CD4-positive, alpha-beta T cell treated with Interleukin-17A for 4 hours (primary cell): ENCODE measurements around the gene RBFOX2.
"Not testable (repeated sequence)": the region's sequence is repeated elsewhere in the genome, so short reads cannot be mapped to it uniquely, and the experiment has no call there.

Experiments
- DNase-seq: peaks from one replicate; pipeline ENCODE4 v3.0.0-alpha.2; 2020; ENCODE audit warnings: mixed read lengths

Gene RBFOX2

DNA sequence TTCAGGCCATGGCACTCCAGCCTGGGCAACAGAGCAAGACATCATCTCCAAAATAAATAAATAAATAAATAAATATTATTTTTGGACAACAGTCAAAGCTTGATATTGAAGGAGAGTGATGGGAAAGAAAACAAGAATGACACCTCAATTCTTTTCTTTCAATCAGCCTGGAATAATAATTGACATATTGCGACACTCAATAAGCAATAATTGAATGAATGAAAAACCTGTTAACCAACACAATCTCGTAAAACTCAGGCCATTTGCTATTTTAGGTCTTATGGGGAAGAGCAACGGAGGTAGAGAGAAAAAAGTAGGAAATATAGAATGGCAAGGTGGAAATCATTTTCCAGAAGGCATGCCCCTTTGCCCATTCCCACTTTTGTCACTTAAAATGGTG lies 10.5 kb upstream of the RBFOX2 start:
- DNase-seq: no peak

DNA sequence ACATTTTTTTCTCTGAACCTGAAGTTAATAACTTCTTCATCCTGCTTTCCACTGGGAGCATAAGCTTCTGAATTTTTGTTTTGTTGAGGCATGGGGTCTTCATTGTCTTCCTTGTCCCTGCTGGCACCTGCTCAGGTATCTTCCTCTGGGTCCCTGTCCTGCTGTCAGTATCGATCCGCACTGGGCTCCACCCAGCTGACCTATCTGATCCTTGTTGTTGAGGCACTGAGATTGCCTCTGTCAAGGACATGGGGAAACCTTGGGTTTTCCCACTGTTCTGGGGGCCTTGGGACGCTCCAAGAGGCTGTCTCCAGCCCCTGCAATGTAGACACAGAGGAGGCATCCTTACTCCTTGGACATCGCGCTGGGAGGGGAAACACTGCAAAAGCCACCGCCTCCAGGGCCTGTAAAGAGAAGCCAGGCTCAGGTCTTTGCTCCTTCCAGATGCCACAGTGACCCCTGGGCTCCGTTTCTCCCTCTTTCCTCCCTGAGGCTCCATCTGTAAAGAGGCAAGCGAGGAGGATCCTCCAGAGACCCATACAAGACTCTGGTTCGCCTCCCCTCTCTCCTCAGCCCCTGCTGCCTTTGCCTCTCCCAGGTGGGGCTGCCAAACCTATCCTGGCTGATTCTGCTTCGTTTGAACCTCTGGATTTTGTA lies 8.6 kb upstream of the RBFOX2 start:
- no peak for DNase-seq

DNA sequence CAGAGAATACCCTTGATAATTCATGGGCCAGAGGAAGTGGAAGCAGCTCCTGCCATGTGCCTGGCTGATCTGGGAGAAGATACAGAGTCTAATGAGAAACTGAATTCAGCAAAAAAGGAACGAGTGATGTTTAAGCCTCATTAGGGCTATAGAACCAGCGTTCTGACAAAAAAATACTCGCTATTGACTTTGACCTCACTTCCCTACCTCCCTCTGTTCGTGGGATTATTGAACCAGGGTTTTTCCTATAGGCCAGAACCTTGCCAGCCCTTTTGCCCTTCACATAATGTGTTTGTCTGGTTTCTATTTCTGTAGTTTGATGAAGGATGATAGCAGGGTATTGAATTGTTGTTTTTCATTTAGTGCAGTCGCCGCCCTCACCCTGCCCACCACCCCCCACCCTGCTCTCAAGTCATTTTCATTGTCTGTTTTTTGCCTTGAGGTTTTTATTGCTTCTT lies 7.6 kb upstream of the RBFOX2 start:
- DNase-seq: no peak

DNA sequence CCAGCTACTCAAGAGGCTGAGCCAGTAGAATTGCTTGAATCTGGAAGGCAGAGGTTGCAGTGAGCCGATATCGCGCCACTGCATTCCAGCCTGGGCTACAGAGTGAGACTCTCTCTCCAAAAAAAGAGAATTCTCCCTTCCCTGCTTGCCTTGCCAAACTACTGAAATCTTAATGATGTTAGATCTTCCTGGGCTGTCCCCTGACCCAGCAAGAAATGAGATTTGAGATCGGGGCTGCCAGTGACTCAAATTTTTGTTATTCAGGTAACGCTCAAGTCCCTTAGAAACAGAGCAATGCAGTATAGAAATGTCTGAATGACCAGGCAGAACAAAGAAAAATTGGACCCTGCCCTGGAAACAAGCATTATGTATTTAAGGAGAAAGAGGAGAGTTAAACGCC lies 4.0 kb upstream of the RBFOX2 start:
- DNase-seq: no peak

DNA sequence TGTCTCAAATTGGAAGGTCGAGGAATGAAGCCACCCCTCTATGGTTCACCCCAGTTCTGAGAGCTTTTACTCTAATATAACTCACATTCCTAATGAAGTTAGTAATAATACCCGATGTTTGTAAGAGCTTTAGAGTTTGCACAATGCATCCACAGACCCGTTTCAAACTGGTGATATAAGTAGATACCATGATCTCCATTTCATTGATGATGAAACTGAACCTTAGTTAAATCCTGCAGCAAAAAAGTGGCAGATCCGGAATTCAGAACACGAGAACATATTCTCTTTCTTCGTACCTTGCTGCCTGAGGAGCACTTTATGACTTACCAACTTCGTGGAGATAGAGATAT lies 757 bp upstream of the RBFOX2 start:
- DNase-seq: no peak

DNA sequence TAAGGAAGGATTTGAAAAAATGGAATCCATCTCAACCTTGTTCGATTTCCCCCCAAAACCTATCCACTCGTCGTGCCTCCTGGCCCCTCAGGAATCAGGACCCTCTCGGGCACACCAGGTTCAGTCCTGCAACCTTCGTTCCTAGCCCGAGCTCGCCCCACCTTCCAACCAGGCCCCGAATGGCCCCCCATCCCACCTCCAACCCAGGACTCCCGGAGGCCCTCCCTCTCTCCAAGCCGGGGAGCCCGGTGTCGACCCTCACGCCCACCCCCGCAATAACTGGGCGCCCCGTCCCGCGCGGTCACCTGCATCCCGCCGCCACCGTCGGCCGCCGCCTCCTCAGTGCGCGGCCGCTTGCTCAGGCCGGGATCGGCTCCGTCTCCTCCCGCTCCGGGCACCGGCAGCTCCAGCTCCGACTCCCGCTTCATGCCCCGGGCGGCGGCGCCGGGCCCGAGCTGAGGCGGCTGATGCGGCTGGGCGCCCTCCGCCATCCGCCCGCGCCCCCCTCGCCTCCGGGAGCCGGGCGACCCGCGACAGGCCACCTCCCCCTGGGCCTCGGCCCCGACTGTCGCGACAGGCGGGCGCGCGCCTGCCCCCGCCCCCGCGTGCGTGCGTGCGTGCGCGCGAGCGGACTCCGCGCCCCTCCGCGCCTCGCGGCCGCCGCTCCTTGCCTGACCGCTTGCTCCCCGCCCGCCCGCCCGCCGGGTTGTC lies 534 bp downstream of the RBFOX2 start:
- peak; percentile 4 for DNase-seq

DNA sequence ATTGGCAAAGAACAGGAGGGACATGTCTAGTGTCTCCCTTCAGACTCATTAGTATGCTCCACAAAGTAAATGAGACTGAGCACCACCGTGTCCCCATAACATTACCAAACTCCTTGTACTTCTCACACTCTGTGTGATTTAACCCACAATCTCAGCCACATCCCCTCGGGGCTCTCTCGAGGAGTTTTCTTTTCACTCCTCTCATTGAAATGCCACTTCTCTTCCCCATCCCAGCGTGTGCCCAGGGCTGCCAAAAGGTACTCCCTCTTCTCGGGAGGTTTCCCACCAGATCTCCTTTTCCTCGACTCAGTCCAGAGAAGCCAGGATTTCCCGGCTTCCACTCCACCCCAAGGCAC lies 1.1 kb downstream of the RBFOX2 start:
- DNase-seq: peak; percentile 8

DNA sequence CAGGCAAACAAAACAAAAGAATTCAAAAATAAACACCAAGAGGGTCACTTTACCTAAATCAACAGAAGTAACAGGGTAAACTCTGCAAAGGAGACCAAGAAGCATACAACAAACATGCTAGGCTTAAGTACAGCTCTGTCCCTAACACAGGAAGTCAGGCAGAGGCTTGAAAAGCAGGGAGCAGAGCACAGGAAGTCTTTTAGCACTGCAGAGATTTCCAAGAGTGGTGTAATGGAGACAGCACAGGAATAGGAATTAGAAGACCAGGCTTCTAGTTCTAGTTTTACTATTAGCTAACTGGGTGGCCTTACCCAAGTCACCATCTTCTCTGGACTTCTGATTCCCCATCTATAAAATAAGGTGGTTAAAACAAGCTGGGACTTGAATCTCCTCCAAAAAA lies 1.9 kb downstream of the RBFOX2 start:
- no peak for DNase-seq

DNA sequence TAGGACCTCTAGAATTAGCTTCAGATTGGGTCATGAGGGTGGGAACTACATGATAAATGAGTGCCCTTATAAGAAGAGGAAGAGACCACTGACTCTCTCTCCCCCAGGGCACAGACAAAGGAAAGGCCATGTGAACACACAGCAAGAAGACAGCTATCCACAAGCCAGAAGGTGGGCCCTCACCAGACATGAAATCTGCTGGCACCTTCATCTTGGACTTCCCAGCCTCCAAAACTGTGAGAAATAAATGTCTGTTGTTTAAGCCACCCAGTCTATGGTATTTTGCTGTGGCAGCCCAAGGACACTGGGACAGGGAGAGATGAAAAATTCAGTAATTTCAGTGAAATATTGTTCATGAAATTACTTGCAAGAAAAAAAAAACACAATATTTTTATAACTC lies 5.9 kb downstream of the RBFOX2 start:
- no peak for DNase-seq

DNA sequence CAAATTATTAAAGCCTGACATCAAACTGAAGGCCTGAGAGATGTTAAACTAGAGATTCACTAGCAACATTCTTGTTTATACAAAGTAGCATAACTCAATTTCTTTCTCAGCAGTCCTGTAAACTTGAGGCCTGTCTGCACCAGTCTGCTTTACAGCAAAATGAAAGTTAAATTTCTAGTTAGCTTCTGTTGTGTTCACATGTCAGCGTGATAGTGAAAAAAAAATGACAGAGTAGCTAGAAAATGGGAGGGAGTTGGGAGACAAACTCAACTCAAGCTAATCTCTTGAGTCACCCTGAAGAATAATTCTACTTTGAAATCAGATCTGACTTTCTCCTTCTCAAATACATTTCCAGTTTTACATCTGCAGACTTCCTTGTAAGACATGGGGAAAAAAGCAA lies 6.5 kb downstream of the RBFOX2 start:
- no peak for DNase-seq

DNA sequence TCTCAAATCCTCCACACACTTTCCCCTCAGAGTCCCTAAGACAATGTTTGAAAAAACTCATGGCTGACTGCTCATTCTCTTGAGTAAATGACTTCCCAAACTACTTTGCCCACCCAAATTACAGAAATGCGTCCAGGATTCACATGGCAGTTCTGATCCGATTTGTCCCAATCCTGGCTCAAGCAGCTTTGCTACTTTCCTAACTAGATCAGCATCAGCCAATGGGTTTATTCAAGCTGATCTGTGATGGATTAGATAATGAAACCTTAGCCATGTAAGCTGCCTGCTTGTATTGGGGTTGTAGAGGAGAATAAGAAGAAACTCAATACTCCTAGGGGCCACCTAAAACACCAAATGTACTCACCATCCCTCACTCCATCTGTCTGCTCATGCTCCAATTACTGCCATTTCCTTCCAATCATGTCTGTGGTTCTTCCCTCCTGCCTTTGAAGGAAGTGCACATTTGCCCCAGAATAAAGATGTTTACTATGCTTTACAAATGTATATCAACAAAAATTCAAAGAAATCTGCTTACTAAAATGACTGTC lies 6.9 kb downstream of the RBFOX2 start:
- DNase-seq: no peak

DNA sequence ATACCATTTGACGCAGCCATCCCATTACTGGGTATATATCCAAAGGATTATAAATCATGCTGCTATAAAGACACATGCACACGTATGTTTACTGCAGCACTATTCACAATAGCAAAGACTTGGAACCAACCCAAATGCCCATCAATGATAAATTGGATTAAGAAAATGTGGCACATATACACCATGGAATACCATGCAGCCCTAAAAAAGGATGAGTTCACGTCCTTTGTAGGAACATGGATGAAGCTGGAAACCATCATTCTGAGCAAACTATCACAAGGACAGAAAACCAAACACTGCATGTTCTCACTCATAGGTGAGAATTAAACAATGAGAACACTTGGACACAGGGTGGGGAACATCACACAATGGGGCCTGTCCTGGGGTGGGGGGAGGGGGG lies 7.8 kb downstream of the RBFOX2 start:
- not testable (repeated sequence) for DNase-seq

DNA sequence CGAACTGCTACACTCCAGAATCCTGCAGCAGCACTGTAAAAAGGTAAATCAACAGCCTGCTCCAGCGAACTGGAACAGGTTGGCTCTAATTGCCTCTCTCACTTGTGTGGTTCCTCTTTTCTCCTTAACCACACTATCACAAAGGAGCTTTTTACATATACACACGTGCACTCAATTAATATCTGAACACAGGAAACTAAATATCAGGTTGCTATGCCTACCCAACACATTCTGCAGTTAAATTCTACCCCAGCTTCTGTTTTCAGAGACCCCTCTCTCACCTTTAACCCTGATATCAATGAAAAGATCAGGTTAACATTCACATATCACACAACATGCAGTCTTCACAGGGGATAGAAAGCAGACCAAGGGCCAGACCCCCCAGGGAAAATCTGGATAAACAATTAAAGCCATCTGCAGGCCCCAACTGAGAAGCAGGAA lies 11.0 kb downstream of the RBFOX2 start:
- DNase-seq: no peak

DNA sequence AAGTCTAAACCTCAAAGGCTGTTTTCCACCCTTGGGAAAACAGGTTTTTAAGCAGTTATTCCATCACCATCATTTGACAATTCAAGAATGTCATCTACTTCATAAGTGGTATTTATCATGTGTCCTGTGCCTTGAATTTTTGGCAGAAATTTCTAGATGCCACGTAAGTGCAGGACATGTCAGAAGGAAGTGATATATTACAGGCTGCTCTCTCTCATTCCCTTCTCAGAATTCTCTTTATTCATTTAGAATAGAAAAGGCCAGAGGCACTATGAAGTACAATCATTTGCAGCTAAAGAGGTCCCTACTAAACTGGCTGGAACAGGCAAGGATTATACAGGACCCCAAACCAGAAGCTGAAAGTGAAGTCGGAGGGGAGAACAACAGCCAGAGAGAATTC lies 11.9 kb downstream of the RBFOX2 start:
- no peak for DNase-seq

DNA sequence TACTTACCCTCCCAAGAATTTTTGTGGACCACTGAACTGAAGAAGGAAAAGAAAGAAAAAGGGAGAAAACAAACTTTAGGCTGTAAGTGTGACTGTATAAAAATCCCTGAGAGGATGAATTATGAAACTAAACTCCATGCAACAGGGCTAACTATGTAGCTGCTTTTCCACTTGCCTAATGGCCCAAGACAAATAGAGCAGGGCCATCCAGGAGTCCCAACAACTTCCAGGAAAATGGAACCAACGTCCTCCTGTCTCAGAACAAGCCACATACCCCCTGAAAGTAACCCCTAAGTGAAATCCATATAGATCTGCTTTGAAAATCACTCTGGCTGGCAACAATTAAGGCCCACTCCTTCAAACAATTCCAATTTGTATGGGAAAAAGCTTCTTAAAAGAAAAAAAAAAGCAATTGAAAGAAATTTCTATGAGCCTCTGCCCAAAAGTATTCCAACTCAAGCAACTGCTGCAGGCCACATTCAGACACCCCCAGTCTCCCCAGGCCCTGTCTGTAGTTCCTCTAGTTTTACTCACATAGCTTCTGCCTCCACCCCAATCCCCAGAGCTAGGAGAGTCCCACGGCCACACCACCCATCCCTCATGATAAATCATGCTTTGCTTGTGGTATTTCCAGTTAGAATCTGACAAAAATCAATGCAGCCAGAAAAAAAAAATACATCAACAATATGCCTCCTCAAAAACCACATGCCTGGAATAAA lies 12.7 kb downstream of the RBFOX2 start:
- no peak for DNase-seq

DNA sequence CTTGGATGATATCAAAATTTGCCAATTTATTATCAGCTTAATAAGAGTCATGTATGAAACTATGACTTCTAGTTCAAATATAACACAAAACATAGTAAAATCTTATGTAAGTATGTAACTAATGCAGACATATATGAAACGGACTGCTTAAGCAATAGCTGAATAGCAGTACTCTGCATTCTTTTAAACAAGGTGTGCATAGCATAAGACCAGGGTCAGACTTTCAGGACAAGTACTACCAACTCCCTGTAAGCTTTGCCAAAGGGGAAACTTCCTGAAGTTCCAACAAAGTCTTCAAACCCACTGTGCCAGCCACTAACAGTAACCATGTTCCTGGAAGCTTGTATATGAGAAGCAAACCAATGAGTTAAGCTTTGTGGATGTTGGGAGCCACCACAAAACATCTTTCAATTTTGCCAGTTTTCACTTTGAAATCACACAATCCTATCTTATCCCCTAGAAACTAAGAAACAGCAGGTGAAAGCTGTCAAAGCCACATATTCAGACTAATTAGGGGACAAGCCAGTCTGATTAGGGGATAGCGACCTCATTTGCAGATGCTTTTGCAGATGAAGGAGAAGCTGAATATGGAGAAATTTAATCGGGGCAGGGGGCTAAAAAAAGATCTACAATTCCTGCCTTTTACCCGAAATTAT lies 13.3 kb downstream of the RBFOX2 start:
- DNase-seq: no peak

DNA sequence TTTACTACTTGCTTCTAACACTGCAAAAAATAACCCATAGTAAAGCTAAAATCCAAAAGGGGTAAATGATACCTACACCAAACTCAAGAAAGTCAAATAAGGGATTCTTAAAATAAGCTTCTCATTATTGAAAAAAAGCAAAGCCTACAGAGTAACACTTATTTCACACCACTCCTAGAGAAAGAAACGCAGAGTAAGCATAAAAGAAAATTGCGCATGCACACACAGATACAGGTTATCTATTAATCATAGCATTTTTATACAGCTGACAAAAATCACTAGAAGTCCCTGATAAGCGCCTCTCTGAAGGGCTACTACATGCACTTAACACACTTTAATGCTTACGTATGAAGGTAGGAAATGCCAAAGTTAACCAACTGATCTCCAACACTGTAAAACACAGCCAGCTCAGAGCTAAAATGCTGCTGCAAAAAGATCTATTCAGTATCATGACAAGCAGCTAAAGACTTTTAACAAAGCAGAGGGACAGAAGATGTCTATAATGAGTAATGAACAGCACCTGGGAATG lies 14.0 kb downstream of the RBFOX2 start:
- DNase-seq: no peak

DNA sequence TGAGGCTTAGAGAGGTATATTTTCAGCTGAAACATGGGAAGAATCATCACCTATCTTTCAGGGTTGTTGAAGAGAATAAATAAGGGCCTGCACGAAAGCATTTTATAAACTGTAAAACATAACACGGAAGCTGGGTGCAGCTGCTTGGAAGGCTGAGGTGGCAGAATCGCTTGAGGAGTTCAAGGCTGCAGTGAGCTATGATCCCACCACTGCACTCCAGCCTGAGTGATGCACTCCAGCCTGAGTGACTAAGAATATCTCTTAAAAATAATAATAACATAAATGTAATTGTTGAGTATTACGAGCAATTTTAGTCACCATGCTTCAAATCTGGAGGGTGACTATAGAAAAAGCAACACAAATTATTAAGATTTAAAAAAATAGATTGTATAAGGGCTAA lies 16.3 kb downstream of the RBFOX2 start:
- no peak for DNase-seq

DNA sequence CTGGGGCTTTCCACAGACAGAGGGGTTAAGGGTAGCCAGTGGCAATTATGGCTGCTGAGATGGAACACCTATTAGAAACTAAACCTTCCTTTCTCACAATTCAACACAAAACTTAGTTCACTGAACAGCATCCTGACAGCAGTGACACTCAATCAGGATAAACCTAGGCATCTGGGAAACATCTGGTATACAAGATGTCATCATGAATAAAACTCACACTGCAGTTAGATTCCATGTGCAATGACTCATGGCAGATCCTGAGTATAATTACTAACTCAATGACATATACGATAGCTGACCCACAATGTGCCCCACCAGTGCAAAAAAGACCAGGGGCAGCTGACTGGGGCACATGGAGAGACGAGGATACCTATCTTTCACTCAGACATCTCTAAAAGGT lies 17.7 kb downstream of the RBFOX2 start:
- DNase-seq: no peak

DNA sequence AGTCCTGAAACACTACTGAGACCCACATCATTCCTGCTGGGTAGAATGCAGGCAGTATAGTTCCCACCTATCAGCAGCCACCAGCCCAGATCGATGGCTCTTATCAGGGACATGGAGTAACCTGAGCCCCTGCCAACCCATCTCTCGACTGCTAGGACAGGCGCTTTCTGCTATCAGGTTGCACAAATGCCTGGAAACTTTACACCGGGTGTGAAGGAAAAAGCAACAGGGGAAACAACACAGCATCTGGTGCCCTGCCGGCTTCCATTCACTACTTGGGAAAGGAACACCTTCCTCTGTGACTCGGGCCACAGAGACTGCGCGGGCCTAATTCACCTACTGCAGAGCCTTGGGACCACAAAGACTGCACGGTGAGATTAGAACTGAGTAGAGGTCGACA lies 18.5 kb downstream of the RBFOX2 start:
- DNase-seq: no peak

DNA sequence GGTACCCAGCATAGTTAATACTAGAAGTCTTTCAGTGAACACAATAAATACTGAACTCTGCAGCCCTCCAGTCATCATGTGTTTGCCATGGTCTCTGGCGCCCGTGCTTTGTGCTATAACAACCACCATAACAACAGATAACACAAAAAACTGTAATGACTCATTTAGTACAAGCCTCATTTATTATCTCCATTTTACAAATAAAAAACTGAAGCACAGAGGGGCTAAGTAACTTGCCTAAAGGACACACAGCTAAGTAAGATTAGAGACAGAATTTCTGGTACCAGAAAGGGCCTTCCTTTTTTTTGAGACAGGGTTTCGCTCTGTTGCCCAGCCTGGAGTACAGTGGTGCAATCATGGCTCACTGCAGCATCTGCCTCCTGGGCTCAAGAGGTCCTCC lies 19.5 kb downstream of the RBFOX2 start:
- no peak for DNase-seq

DNA sequence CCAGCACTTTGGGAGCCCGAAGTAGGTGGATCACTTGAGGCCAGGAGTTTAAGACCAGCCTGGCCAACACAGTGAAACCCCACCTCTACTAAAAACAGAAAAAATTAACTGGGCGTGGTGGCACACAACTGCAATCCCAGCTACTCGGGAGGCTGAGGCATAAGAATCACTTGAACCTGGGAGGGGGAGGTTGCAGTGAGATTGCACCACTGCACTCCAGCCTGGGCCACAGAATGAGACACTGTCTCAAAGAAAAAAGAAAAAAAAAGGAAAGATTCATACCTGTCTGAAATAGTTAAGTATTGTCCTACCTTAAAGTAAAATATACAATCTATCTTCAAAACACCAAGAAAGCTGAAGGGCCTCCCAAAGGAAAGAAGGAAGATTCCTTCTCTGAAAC lies 20.1 kb downstream of the RBFOX2 start:
- DNase-seq: no peak

DNA sequence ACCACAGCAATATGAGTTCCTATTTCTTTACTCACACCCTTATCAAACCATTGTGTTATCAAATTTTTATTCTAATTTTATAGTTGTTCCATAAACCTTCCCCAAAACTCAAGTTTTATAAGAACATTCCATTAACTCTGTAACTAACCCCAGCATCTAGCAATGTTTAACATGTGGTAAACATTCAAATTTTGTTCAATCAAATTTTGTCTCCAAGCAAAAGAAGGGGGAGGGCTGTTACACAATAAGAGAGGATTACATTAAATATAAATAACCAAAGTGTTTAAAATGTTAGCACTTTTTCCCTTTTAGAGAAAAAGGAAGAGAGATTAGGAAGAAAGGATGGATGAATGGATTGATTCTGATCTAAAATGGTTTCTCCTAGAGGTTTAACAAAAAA lies 20.5 kb downstream of the RBFOX2 start:
- DNase-seq: no peak
